ENCODE data around the gene PANX2. TPM values are rescaled to one million over a fixed set of nuclear protein-coding genes. Genes with fewer than 3 reads are reported as not detected.
A peak's percentile ranks its signal among the peaks of the same experiment; 100 is the strongest.

Gene PANX2
- total and polyA plus RNA-seq, 2 of the 13 experiments (the other 11 are each of a cell fraction or from before 2014, with no cell fraction given): 0.15 to 1.1 TPM

GRCh38 chr22:50200461-50201190 lies 30.1 kb downstream of the PANX2 start, which contains the start of gene SELENOO (continued):
- TF ChIP-seq HOMEZ (CRISPR knock-in tag; IDR thresholded peaks at IDR 0.05; ENCODE audit: low read depth) (no peak), MED13 (CRISPR knock-in tag; IDR thresholded peaks at IDR 0.05) (no peak), ZNF331 (CRISPR knock-in tag; IDR thresholded peaks at IDR 0.05) (no peak), ZBTB26 (CRISPR knock-in tag; IDR thresholded peaks at IDR 0.05; ENCODE audit: borderline replicate concordance) (no peak), ZNF749 (CRISPR knock-in tag; IDR thresholded peaks at IDR 0.05; ENCODE audit: borderline replicate concordance) (no peak), CREM (IDR thresholded peaks at IDR 0.05) (no peak), CREM (CRISPR knock-in tag; IDR thresholded peaks at IDR 0.05) (no peak), ZNF160 (CRISPR knock-in tag; IDR thresholded peaks at IDR 0.05) (no peak), BATF2 (CRISPR knock-in tag; IDR thresholded peaks at IDR 0.05) (no peak), ZNF510 (CRISPR knock-in tag; IDR thresholded peaks at IDR 0.05; ENCODE audit: low read depth) (no peak), KAT7 (CRISPR knock-in tag; IDR thresholded peaks at IDR 0.05; ENCODE audit: borderline replicate concordance) (no peak), FUBP1 (CRISPR knock-in tag; IDR thresholded peaks at IDR 0.05; ENCODE audit: borderline replicate concordance) (no peak), HMGXB3 (CRISPR knock-in tag; IDR thresholded peaks at IDR 0.05; ENCODE audit: borderline replicate concordance) (no peak), ZNF382 (CRISPR knock-in tag; IDR thresholded peaks at IDR 0.05; ENCODE audit: borderline replicate concordance) (no peak), NAIF1 (CRISPR knock-in tag; IDR thresholded peaks at IDR 0.05; ENCODE audit: borderline replicate concordance) (no peak), ZNF841 (CRISPR knock-in tag; IDR thresholded peaks at IDR 0.05; ENCODE audit: borderline replicate concordance) (no peak), ATF1 (CRISPR knock-in tag; IDR thresholded peaks at IDR 0.05) (no peak), PITX1 (CRISPR knock-in tag; IDR thresholded peaks at IDR 0.05) (no peak), ZNF33B (CRISPR knock-in tag; IDR thresholded peaks at IDR 0.05) (no peak), HNRNPUL1 (IDR thresholded peaks at IDR 0.05; ENCODE audit: low read depth, low read length) (no peak), ASH2L (IDR thresholded peaks at IDR 0.05; ENCODE audit: insufficient read length, low read depth, low read length) (peak; percentile 23)

Data from HepG2 (cell line).